IPS DF 4.7 (cell line): ENCODE measurements around the gene RHBDL3.

ENCODE experiments used
- DNase-seq: peaks from one replicate; pipeline ENCODE4 v3.0.0-alpha.2; 2013; ENCODE audit warnings: low spot score; ENCODE audit errors: extremely low read depth

The RHBDL3 gene

DNA sequence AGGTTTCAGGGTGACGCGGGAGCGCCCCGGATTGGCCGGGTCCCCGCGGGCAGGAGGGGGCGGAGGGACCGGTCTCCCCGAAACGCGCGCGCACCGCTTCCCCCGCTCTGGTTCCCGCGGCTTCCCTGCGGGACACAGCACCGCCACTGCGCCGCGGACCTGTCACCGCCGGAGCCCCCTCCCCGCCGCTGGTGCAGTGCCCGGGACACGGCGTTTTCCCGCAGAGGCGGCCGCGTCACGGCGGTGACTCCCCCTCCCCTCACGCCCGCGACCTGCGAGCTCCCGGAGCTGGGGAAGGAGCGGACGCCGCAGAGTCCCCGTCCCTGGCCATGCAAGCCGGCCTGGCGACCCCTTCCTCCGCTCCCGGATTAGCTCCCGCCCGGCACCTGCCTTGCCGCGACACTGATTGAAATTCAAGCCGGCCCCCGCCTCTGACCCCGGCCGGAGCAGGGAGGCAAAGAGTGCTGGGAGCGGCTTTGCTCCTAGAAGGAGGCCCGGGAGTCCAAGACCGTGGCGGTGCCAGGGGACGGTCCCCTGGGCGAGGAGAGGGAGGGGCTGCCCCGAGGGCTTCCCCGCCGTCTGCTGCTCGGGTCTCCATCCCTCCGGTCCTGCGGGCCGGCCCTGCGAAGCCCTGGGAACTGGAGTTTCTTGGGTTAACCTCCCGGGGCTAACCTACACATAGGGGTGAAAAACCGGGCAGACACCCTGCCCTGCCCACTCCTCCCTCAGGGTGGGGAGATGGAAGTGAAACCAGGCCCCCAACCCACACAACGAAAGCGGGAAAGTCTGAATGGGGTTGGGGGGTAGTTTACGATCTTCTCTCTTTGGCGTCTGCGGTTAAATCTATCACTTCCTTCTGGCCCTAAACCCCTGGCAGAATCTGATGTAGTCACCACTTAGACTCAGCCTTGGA, 1.0 kb downstream of the RHBDL3 start:
- no peak for DNase-seq

DNA sequence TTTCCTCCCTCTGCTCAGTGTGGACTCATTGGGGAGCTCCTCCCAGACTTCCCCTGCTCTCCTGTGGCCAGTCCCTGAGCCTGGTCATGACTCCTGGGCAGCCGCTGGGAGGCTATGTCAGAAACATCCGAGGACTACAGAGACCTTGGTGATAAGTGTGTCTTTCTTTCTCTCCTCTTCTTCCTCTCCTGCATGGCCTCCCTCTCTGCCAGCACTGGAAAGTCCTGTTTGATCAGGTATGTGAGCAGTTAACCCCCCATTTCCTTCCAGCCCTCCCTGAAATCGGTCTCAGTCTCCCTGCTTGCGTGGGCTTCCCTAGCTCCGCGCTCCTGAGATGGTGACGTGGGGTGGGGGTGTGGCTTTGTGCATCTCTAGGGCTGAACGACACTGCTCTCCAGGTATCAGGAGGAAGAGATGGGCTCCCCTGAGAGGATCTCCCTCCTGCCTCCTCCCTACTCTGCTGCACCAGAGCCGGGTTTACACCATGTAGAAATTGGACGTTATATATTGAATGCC, 2.1 kb downstream of the RHBDL3 start:
- no peak for DNase-seq

DNA sequence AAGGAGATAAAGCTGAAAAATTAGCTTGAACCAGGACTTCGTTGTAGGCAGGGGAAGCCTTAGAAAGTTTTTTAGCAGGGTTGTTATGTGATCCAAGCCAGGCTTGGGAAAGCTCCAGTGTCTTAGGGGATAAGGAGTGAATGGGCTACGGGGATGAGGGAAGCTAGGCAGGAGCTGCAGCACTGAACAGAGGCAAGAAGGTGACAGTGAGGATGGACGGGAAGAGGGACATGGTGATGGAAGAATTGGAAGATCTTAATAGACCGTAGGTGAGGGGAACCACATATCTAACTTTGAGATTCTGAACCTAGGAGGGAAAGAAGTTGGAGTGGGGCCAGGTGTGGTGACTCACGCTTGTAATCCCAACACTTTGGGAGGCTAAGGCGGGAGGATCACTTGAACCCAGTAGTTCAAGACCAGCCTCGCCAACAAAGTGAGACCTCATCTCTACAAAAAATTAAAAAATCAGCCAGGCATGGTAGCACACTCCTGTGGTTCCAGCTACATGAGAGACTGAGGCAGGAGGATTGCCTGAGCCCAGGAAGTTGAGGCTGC, 3.2 kb downstream of the RHBDL3 start:
- no peak for DNase-seq

DNA sequence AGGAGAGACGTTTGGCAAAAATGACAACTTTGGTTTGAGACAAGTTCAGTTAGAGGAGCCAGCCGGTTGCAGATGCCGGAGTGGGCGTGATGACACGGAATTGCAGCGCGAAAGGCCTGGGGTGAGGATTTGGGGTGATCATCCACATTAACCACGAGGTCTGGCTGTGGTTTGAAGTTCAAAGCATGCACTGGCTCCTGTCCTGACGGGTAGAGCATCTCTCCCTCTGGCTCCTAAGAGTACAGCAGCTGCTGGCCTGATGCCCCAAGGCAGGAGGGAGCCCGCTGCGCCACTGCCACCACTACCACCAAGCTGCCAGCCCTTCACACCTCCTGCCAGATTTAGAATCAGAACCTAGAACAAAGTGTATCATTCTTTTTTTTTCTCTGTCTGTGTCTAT, 3.7 kb downstream of the RHBDL3 start:
- no peak for DNase-seq

DNA sequence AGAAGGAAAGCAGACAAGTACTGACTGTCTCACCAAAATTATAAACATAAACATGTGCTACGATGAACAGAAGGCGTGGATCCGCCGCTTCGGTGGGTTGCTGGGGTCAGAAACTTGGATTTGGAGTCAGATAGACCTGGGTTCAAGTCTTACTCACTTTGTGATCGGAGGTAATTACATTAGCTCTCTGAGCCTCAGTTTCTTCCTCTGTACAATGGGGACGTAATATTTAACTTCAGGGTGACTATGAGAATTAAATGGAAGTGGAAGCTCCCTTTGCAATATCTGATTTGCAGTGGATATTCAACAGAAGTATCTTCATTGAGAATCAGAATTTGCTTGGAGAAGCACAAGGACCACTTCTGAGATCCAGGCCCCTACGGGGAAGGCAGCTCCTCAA, 6.2 kb downstream of the RHBDL3 start:
- DNase-seq: no peak

DNA sequence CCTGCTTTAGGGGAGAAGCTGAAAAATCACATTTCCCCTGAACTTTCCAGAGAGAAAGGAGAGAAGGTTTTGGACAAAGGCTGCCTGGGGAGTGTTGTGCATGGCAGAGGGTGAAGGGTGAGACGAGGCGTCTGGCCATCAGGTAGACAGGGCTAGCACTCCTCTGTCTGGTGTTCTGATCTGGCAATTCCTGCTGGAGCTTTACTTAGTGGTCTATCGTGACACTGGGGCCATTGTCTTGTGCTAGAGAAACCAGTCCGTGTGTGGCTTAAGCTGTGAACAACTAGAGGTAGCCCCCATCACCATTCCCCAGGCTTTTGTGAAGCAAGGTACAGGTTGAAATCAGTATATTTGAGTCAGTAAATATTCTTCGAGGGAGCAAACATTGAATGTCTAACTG, 8.5 kb downstream of the RHBDL3 start:
- no peak for DNase-seq

DNA sequence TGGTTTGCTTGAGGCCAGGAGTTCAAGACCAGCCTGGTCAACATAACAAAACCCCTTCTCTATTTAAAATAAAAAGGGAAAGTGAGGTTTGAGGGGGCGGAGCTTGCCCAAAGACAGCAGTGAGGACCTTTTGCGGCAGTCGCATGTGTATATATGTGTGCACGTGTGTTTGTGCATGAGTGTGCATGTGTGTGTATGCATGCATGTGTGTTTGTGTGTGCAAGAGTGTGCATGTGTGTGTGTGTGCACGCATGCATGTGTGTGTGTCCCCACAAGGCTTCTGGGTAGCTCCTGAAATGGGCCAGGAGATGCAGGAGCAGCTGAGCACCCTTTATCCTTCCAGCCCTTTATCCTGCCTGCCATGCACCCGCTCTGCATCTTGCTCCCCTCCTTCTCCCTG, 9.0 kb downstream of the RHBDL3 start:
- no peak for DNase-seq

DNA sequence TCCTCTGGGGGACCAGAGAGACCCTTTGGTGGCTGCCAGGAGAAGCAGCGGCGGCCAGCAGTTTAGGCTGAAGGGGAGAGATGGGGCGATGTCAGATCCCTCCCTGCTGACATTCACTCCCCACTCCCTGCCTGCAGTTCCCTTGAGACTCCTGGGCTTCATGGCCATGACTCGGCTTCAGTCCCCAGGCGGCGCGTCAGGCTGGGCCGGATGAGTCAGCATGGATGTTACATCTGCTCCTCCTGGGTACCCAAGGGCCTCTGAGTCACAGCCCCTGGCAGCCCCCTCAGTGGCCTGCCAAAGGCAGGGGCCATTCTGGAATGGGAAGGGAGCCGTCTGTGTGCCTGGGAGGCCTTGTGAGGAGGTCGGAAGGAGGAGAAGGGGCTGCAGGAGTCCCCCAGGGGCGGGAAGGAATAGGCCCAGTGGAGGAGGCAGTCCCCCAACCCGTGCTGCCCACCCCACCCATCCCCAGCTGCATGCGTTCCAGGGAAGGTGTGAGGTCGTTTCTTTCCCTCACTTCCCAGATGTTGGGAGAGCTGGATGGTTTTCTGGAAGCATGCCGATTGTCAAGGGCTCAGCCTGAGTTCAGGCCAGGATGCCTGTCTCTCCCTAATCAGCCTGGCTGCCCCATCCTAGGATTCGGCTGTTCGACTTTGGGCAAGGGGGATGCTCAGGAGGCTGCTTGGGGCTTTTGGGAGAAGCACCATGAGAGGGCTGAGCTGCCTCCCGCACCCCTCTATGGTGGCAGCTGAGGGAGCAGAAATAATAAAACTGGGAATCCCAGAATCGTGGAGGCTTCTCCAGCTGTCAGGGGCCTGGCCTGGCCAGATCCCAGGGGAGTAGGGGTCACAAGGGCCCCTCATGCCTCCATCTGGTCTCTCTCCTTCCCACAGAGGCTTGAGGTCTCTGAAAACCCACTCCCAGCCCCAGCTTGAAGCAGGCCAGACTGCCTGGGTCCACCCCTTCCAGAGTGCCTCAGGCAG, 9.7 kb downstream of the RHBDL3 start:
- DNase-seq: no peak

DNA sequence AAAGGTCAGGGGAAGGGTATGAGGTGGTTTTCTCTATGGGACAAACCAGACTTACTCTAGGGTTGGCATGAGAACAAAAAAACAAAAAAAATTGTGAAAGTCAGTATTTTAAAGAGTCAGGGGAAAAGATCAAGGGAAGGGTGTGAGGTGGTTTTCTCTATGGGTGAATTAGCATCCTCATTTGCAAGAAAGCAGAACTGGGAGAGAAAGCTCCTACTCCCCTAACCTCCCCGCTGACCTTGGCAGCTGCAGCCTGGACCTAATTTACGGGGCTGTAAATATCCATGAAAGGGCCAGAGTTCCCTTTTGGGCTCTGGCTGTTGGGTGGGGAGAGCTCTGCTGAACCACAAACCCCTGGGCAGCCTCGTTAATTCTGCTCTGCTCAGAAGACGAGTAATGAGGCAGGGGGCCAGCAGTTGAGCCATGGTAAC, 10.6 kb downstream of the RHBDL3 start:
- DNase-seq: no peak

DNA sequence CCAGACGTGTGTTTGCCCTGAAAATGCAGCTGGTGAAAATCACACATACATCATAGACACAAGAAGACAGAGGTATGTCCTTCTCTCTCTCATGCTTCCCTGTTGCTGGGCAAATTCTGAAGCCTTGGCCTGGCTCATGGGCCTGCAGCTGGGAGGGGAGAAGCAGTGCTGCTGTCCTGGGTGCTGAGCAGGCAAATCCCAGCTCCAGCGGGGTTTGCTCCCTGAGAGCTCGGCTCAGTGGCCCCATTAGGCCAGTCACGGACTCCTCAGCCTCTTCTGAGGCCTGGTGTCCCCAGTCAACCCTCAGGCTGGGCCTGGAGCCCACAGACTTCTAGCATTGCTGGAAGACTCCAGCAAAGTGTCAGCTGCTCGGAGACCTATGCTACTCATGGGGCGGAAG, 11.7 kb downstream of the RHBDL3 start:
- no peak for DNase-seq

DNA sequence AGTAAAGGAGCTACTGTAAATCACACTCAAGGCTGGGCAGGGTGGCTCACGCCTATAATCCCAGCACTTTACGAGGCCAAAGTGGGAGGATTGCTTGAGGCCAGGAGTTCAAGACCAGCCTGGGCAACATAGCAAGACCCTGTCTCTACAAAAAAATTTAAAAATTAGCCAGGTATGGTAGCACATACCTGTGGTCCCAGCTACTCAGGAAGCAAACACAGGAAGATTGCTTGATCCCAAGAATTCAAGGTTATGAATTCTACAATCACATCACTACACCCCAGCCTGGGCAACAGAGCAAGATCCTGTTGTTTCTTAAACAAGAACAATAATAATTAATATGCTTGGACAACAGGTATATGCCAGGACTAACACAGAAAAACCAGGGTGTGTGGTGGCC, 13.2 kb downstream of the RHBDL3 start:
- no peak for DNase-seq

DNA sequence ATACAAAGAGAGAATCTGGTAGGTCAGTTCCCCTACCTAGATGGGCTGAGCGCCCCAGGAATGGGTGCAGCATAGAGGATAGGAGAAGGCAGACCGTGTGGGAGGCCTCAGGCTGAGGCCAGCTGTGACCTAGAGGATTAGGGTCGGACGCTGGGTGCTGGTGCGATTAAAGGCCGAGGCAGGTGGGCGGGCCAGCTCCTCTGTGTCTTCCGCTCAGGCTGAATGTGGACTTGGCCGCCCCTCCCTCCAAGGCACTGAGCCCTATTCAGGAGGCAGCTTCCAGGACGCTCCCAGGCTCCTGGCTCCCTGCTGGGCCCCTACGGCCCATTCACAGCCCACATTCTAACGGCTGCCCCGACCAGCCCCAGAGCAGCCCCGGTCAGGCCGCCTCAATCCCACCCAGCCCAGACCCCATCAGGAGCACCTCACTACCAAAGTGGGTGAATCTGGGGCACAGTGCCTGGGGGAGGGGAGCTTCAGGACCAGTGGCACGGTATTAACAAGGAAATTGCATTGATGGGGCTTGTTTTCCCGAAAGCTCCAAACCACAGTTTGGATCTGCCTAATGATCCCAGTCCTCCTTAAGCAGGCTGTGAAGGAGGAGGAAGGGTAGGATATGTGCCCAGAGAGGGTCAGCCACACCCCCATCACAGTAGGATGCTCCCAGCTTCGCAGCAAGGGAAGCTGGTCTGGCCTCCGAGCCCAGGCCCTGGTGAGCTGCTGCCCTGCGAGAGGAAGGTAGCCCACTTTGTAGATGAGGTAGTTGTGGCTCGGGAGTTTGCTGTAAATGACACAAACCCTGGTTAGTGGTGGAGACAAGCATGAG, 14.5 kb downstream of the RHBDL3 start:
- no peak for DNase-seq

DNA sequence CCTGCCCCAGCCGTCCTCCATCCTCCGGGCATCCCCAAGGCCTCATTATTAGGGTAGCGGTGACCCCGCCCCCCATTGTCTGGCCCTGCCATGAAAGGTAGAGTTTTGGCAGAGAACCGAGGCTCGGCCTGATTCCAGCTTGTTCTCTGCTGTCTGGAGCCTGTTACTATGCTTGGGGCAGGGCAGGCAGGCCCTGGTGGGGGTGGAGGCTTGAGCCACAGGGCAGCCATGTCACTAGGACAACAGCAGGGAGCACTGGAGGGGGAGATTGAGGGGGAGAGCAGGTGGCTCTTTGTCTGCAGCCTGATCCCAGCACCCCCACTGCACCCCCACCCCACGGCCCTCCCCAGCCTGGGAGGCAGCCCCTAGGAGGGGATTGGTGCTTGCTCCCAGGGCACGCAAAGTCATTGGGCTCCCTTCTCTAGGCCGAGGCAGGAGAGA, 15.4 kb downstream of the RHBDL3 start:
- DNase-seq: no peak

DNA sequence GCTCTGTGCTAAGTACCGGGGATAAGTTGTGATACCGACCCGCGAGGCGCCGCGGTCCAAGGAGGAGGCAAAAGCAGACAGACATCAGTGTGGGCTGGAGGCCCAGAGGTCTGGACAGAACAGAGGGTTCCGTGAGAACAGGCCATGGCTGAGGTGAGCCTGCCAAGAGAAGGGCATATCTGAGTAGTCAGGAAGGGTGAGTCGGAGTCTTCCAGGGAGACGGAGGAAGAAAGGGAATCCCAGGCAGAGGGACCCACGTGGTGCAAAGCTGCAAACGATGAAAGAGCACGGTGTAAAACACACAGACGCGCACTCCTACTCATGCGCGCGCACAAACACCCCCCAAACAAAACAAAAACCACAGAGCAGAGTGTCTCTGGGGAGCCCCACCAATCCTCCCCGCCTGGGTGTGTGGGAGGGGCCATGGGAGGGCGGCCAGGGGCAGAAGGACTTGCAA, 18.1 kb downstream of the RHBDL3 start:
- DNase-seq: no peak

DNA sequence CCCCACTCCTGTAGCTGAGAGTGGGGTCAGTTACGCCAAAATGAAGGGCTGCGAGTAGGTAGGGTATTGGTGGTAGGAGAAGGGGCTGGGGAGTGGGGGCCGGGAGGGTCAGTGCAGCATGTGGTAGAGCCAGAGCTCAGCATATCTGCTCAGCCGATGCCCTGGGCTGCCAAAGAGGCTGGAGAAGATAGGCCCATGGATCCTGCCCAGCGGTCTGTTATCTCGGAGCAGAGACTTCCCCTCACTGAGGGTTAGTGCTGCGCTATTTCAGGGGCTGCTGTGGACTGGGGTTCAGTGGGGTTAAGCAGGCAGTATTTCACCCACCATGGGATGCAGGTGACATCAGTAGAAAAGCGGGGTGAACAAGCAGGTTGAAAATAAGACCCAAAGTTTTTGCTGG, 19.7 kb downstream of the RHBDL3 start:
- no peak for DNase-seq

DNA sequence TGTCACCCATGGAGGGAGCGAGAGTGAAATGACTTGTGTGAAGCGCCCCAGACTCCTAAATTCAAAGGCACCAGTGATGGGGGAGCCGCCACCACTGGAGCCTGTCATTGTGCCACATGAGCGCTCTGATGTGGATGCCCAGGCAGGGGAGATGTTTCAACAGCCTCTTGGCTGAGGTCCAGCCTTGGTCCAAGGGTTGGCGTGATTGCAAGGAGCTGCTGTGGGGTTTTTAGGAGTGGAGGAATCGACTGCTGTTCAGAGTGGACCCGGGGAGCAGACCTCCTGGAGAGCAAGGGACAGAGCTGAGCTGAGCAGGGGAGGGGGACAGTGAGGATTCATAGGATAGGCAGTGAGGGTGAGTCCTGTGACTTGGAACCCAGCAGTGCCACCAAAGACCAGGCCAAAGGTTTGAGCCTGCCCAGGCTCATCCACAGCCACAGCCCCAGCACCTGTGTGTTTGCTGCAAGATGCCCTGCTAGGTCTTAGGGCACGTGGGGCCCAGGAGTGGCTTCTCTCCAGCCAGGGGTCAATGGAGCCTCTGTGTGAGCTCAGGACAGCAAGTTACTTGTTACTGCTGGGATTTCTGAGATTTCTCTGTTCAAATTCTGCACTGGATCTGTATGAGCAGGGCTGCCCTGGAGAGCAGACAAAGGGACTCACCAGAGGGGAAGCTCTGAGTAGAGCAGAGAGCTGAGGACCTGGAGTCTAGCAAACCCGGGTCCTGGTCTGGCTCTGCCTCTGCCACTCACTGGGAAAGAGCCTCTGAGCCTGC, 20.3 kb downstream of the RHBDL3 start:
- no peak for DNase-seq

DNA sequence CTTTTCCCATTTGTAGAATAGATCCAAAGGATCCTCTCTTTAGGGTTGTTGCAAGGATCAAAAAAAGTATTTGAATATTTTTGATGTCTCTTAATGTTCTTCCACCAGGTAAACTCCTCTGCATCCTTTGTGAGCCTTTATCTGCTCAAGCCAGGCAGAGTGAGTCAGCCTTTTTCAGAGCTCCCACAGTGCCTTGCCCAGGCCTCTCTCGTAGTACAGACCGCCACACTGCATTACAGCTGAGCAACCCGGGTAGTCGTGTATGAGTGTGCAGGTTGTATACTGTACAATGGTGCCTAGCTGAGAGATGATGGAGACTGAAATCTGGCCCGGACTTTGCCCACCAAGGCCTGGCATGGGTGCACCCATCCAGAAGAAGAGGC, 20.9 kb downstream of the RHBDL3 start:
- no peak for DNase-seq

DNA sequence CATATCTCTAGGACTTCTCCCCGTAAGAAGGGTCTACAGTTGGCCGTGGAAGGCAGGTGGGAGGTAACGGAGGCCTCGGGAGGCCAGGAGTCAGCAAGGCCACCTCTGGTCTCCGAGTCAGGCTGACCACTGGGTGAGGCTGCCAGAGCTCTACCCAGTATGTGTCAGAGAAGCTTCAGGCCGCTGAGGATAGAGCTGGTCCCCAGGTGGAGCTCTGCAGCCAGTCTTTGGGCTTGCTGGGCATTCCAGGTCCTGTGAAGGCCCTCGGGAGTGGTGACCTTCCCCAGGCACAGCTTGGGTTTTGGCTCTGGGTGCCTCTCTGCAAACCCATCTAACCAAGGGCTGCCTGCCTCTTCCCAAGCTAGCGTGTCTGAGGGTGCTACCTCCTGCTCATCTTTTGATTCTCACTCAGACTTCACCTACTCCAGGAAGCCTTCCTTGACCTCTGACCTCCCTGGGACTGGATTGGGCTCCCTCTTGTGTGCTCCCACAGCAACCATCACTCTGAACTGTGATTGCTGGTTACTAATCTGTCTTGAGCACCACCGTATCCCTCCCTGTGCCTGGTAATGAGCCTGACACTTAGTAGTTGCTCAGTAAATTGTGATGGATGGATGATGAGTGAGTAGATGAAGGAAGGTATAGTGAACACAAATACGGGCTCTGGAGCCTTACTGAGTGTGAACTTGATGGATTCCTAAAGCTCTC, 22.3 kb downstream of the RHBDL3 start:
- DNase-seq: no peak

DNA sequence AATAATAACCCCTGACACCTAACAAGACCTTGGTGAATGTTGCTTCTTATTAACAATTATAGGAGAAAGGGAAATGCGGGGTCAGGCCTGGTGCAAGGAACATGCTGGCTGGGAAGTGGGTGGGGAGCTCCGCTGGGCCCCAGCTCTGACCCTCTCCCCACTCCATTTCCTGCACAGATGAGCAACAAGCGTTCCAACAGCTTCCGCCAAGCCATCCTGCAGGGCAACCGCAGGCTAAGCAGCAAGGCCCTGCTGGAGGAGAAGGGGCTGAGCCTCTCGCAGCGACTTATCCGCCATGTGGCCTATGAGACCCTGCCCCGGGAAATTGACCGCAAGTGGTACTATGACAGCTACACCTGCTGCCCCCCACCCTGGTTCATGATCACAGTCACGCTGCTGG, 23.0 kb downstream of the RHBDL3 start:
- no peak for DNase-seq
